HFFc6 (cell line): Measurements from ENCODE around the gene GRB10. TPM values are rescaled to one million over a fixed set of nuclear protein-coding genes. Genes with fewer than 3 reads are reported as not detected.

Source experiments
- total RNA-seq, 6 experiments: library from RNA; stranded (reverse); fragmentation: NEBNext Ultra II Directional; extraction: Animal tissue kit (Norgen Biotek cat#: 25700); gene quantifications; 2 replicates in 1 of 6; 3 replicates in 5 of 6; pipeline ENCODE4 v1.2.3, GENCODE V29; 2021

GRB10 gene
- total RNA-seq, 6 experiments from 2014 or later, result 13.6 to 17.8 (median 14.8) TPM

Other genes starting within 250 kb of the GRB10 start
- gene DDC, start 217.5 kb downstream of the GRB10 start, total RNA-seq, result not detected